Aorta (tissue), 5 donors: ENCODE measurements around the gene AARS1. TPM values are rescaled to one million over a fixed set of nuclear protein-coding genes. Genes with fewer than 3 reads are reported as not detected.
"Not testable (repeated sequence)": the region's sequence is repeated elsewhere in the genome, so short reads cannot be mapped to it uniquely, and the experiment has no call there.

ENCODE experiments used
- ATAC-seq: fragments of 200-7000 bp; cut with Tn5 transposase; one replicate; pipeline ENCODE4 v1.9.1; 2022; ENCODE audit warnings: moderate library complexity; ENCODE audit not compliant: low FRiP score
- DNase-seq, 2 donors: peaks; one replicate each; pipeline ENCODE4 v3.0.0-alpha.2; 2020
- H3K27ac ChIP-seq, 2 donors: one replicate each; pipeline ENCODE4 v1.5.1; 2013; ENCODE audit warnings: low read length in 2 of 2, mild to moderate bottlenecking in 2 of 2, moderate library complexity in 2 of 2, control low read depth in 1 of 2, inconsistent platforms in 1 of 2, low read depth in 1 of 2
- H3K27me3 ChIP-seq, 2 donors: one replicate each; pipeline ENCODE4 v1.6.1; 2013; ENCODE audit warnings: control low read depth in 1 of 2, low read length in 1 of 2, mild to moderate bottlenecking in 1 of 2, moderate library complexity in 1 of 2; ENCODE audit not compliant: insufficient read depth in 2 of 2, control insufficient read depth in 1 of 2
- H3K36me3 ChIP-seq, 2 donors: one replicate each; pipeline ENCODE4 v1.6.1; 2013; ENCODE audit warnings: control low read depth in 1 of 2, low read length in 1 of 2, mild to moderate bottlenecking in 1 of 2; ENCODE audit not compliant: insufficient read depth in 2 of 2, control insufficient read depth in 1 of 2
- H3K4me1 ChIP-seq, 2 donors: one replicate each; pipeline ENCODE4 v1.6.1; 2013; ENCODE audit warnings: low read length in 2 of 2, control low read depth in 1 of 2, mild to moderate bottlenecking in 1 of 2, moderate library complexity in 1 of 2; ENCODE audit not compliant: insufficient read depth in 2 of 2, control insufficient read depth in 1 of 2
- H3K4me3 ChIP-seq, 2 donors: one replicate each; pipeline ENCODE4 v1.5.1; 2013; ENCODE audit warnings: low read length in 2 of 2, control low read depth in 1 of 2, mild to moderate bottlenecking in 1 of 2
- H3K9me3 ChIP-seq: one replicate; pipeline ENCODE4 v1.6.1; 2013; ENCODE audit warnings: mild to moderate bottlenecking, low read length; ENCODE audit not compliant: control insufficient read depth
- WGBS, 2 donors: extraction: QIAGEN DNeasy Blood & Tissue Kit; methylation state at CpG; one replicate each; pipeline ENCODE4 v1.1.7; 2013; 5-methylcytosine and 5-hydroxymethylcytosine counted together
- intact Hi-C, 2 donors: fragments of 100-400 bp; cut with DNase I; formaldehyde crosslinking; loops; one replicate each; pipeline versions ENCODE4 v1.14.2 to v1.15.0; 2022
- polyA plus RNA-seq, 2 donors: library from polyadenylated mRNA; stranded (reverse); fragments of 200-250 nt; gene quantifications; one replicate each; pipeline ENCODE4 v1.2.3, GENCODE V29; 2013
- total RNA-seq, 2 donors: library from RNA; stranded (reverse); fragmentation: NEBNext Ultra II Directional; extraction: Animal tissue kit (Norgen Biotek cat#: 25700); gene quantifications; one replicate each; pipeline ENCODE4 v1.2.1, GENCODE V29; 2021
- donor health status: healthy with polysubstance abuse.
- donor health status: Bipolar disorder and iron deficiency.
- donor health status: DM: no; HTN: no; CAD: no.
- donor health status: DM: no; HTN: no; CAD: no.
- donor health status: DM: yes; HTN: yes; CAD: no.

Gene AARS1
- total and polyA plus RNA-seq, 4 donors = 19.5 to 64.2 (median 50.2) TPM

DNA sequence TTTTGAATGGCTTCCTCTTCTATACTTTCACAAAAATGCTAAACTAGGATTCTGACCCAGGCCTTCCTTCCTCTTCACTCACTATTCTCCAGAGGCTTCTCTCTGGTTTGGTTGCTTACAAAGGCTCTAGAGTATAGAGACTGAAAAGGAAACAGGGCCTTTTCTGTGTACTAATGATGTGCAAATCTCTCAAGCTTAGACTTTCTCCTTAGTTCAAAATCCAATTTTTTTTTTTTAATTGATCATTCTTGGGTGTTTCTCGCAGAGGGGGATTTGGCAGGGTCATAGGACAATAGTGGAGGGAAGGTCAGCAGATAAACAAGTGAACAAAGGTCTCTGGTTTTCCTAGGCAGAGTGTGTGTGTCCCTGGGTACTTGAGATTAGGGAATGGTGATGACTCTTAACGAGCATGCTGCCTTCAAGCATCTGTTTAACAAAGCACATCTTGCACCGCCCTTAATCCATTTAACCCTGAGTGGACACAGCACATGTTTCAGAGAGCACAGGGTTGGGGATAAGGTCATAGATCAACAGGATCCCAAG is 65.3 kb downstream of the AARS1 start:
- ATAC-seq, H3K36me3 ChIP-seq, H3K9me3 ChIP-seq, intact Hi-C loops, H3K4me1 ChIP-seq, H3K27me3 ChIP-seq, H3K27ac ChIP-seq, H3K4me3 ChIP-seq, DNase-seq: not testable (repeated sequence)
- 89 to 95% methylated on average over 1 of the region's 3 CpGs for WGBS, 2 donors

DNA sequence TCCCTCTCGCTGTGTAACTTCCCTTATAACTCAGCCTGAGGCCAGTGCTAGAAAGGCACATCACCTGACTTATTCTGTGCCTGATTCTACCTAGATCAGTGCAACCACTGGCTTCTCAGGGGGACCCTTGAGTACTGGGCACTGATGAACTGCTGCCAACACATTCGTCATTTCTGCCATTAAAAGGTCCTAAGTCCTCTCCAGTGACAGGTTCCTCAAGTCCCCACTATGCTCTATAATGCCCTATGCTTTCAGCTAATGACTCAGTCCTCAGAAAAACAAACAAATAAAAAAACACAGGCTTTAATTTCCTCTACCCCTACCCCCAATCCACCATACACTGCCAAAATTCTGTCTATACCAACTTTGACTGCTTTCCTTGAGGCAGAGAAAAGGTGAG is 66.1 kb downstream of the AARS1 start:
- H3K4me3 ChIP-seq, H3K27me3 ChIP-seq, H3K27ac ChIP-seq, H3K9me3 ChIP-seq, intact Hi-C loops, DNase-seq, H3K4me1 ChIP-seq, H3K36me3 ChIP-seq, ATAC-seq: not testable (repeated sequence)
- WGBS, 2 donors = 83 to 100% methylated on average over 1 of the region's 2 CpGs

DNA sequence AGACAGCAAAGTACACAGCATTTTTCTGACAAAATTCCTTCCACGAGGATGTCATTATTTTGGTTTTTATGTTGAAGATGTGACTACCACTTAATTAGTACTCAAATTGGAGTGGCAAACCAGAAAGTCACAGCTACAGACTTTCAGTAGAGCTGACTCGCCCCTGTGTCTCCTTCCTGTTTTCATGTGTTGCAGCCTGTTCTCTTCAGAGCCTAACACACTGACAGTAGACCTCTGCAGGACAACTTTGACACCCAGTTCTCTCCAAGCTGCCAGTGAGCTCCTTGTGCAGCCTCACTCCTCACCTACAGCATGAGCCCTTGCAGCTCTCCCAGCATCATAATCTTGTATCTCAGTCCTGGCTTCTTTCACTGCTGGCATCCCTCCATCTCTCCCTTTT is 66.7 kb downstream of the AARS1 start:
- 77 to 79% methylated on average over 1 to 2 of the region's 2 CpGs for WGBS, 2 donors
- ATAC-seq, H3K27me3 ChIP-seq, H3K9me3 ChIP-seq, H3K36me3 ChIP-seq, H3K4me1 ChIP-seq, intact Hi-C loops, DNase-seq, H3K4me3 ChIP-seq, H3K27ac ChIP-seq: not testable (repeated sequence)

DNA sequence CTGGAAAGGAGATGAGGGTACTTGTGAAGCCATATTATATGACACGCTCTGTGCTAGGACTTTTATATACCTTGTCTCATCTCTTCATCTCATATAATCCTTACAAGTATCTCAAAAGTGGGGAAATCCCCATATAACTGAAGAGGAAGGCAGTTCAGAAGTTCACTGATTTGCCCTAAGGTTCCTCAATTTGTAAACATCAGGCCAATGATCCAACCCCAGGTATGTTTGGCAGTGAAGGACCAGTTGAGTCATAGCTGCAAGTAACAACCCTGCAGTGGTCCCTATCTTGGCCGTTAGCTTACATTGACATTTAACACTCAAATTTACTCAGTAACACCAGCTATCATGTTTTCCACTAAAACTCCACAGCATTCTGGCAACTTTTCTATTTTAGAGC is 70.7 kb downstream of the AARS1 start:
- 86 to 89% methylated on average over 2 of the region's 2 CpGs for WGBS, 2 donors
- H3K27ac ChIP-seq, H3K9me3 ChIP-seq, H3K4me3 ChIP-seq, H3K27me3 ChIP-seq, H3K36me3 ChIP-seq, ATAC-seq, DNase-seq, intact Hi-C loops, H3K4me1 ChIP-seq: not testable (repeated sequence)

DNA sequence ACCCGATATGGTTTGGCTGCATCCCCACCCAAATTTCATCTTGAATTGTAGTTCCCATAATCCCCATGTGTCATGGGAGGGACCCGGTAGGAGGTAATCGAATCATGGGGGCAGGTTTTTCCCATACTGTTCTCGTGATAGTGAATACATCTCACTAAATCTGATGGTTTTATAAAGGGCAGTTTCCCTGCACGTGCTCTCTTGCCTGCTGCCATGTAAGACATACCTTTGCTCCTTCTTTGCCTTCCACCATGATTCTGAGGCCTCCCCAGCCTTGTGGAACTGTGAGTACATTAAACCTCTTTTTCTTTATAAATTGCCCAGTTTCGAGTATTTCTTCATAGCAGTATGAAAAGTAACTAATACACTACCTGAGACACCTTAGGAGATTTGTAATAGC is 82.9 kb downstream of the AARS1 start:
- DNase-seq, H3K4me1 ChIP-seq, H3K27me3 ChIP-seq, H3K4me3 ChIP-seq, ATAC-seq, H3K9me3 ChIP-seq, H3K27ac ChIP-seq, H3K36me3 ChIP-seq, intact Hi-C loops: not testable (repeated sequence)
- 88 to 92% methylated on average over 6 of the region's 6 CpGs for WGBS, 2 donors

DNA sequence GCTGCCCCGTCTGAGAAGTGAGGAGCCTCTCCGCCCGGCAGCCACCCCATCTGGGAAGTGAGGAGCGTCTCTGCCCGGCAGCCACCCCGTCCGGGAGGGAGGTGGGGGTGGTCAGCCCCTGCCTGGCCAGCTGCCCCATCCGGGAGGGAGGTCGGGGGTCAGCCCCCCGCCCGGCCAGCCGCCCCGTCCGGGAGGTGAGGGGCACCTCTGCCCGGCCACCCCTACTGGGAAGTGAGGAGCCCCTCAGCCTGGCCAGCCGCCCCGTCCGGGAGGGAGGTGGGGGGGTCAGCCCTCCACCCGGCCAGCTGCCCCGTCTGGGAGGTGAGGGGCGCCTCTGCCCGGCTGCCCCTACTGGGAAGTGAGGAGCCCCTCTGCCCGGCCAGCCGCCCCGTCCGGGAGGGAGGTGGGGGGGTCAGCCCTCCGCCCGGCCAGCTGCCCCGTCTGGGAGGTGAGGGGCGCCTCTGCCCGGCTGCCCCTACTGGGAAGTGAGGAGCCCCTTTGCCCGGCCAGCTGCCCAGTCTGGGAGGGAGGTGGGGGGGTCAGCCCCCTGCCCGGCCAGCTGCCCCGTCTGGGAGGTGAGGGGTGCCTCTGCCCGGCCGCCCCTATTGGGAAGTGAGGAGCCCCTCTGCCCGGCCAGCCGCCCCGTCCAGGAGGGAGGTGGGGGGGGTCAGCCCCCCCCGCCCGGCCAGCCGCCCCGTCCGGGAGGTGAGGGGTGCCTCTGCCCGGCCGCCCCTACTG is 84.5 kb downstream of the AARS1 start:
- DNase-seq, H3K4me1 ChIP-seq, ATAC-seq, H3K27me3 ChIP-seq, H3K9me3 ChIP-seq, H3K4me3 ChIP-seq, intact Hi-C loops, H3K27ac ChIP-seq, H3K36me3 ChIP-seq: not testable (repeated sequence)
- 93 to 95% methylated on average over 10 to 46 of the region's 46 CpGs for WGBS, 2 donors

DNA sequence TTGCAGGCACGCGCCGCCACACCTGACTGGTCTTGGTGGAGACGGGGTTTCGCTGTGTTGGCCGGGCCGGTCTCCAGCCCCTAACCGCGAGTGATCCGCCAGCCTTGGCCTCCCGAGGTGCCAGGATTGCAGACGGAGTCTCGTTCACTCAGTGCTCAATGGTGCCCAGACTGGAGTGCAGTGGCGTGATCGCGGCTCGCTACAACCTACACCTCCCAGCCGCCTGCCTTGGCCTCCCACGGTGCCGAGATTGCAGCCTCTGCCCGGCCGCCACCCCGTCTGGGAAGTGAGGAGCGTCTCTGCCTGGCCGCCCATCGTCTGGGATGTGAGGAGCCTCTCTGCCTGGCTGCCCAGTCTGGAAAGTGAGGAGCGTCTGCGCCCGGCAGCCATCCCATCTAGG is 85.3 kb downstream of the AARS1 start:
- H3K36me3 ChIP-seq, DNase-seq, intact Hi-C loops, H3K4me3 ChIP-seq, H3K9me3 ChIP-seq, H3K27me3 ChIP-seq, H3K4me1 ChIP-seq, H3K27ac ChIP-seq, ATAC-seq: not testable (repeated sequence)
- WGBS, 2 donors = 92 to 96% methylated on average over 12 to 19 of the region's 29 CpGs

DNA sequence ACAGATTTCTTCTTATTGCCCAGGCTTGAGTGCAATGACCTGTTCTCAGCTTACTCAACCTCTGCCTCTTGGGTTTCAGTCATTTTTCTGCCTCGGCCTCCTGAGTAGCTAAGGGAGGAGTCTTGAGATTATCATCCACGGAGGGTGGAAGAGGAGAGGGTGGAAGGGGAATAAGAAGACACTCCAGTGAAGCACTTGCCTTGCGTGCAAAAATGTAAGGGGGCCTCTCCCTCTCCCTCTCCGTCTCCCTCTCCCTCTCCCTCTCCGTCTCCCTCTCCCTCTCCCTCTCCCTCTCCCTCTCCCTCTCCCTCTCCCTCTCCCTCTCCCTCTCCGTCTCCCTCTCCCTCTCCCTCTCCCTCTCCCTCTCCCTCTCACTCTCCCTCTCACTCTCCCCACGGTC is 85.8 kb downstream of the AARS1 start:
- intact Hi-C loops, ATAC-seq: not testable (repeated sequence)

More for the DNA sequence above, 85.8 kb downstream of the AARS1 start:
- not testable (repeated sequence) for H3K36me3 ChIP-seq, H3K9me3 ChIP-seq, H3K4me3 ChIP-seq, H3K27me3 ChIP-seq, DNase-seq, H3K4me1 ChIP-seq, H3K27ac ChIP-seq
- 78 to 81% methylated on average over 3 to 4 of the region's 7 CpGs for WGBS, 2 donors
